HG03097 (cell line): ENCODE measurements around the gene ESF1.
"Not testable (repeated sequence)": the region's sequence is repeated elsewhere in the genome, so short reads cannot be mapped to it uniquely, and the experiment has no call there.

Experiments
- ATAC-seq: cut with Tn5 transposase; IDR thresholded peaks from one replicate; pipeline ENCODE4 v1.9.1; 2021; ENCODE audit not compliant: unreplicated experiment, low FRiP score

Gene ESF1

GRCh38 chr20:13788167-13788834 lies 3.6 kb upstream of the ESF1 start:
- peak; percentile 32 for ATAC-seq

- ATAC-seq = no peak
Observed at GRCh38 chr20:13786143-13786828, 1.6 kb upstream of the ESF1 start.

- ATAC-seq = peak; percentile 4
Observed at GRCh38 chr20:13784271-13784892, 337 bp downstream of the ESF1 start.

- ATAC-seq = no peak
Observed at GRCh38 chr20:13783528-13783927, 1.2 kb downstream of the ESF1 start.

- no peak for ATAC-seq
Observed at GRCh38 chr20:13778827-13779226, 5.9 kb downstream of the ESF1 start.

GRCh38 chr20:13777171-13777601 lies 7.5 kb downstream of the ESF1 start:
- no peak for ATAC-seq

- ATAC-seq = no peak
Observed at GRCh38 chr20:13775867-13776266, 8.9 kb downstream of the ESF1 start.

GRCh38 chr20:13772529-13772928 lies 12.2 kb downstream of the ESF1 start:
- no peak for ATAC-seq

GRCh38 chr20:13771853-13772453 lies 12.8 kb downstream of the ESF1 start:
- no peak for ATAC-seq

GRCh38 chr20:13770141-13770540 lies 14.6 kb downstream of the ESF1 start:
- no peak for ATAC-seq

GRCh38 chr20:13765868-13766416 lies 18.8 kb downstream of the ESF1 start:
- ATAC-seq = no peak

- ATAC-seq = no peak
Observed at GRCh38 chr20:13765299-13765698, 19.4 kb downstream of the ESF1 start.

GRCh38 chr20:13760451-13760946 lies 24.2 kb downstream of the ESF1 start:
- not testable (repeated sequence) for ATAC-seq

- no peak for ATAC-seq
Observed at GRCh38 chr20:13758884-13759283, 25.8 kb downstream of the ESF1 start.

- ATAC-seq = no peak
Observed at GRCh38 chr20:13756551-13756950, 28.2 kb downstream of the ESF1 start.

- no peak for ATAC-seq
Observed at GRCh38 chr20:13755809-13756208, 28.9 kb downstream of the ESF1 start.

GRCh38 chr20:13753436-13754036 lies 31.2 kb downstream of the ESF1 start:
- ATAC-seq = no peak

- ATAC-seq = no peak
Observed at GRCh38 chr20:13749811-13750210, 34.9 kb downstream of the ESF1 start.

GRCh38 chr20:13745784-13746183 lies 38.9 kb downstream of the ESF1 start:
- ATAC-seq = no peak

- no peak for ATAC-seq
Observed at GRCh38 chr20:13744352-13744751, 40.4 kb downstream of the ESF1 start.

GRCh38 chr20:13741879-13742278 lies 42.8 kb downstream of the ESF1 start:
- ATAC-seq = no peak
